ENCODE measurements around the gene PEX14.

Gene PEX14

GRCh38 chr1:10583641-10584040 is 108.9 kb downstream of the PEX14 start:
- in situ Hi-C loops (cut with HindIII; ENCODE audit: low sequenced_read_pairs), result no loop called here

GRCh38 chr1:10585242-10585641 is 110.5 kb downstream of the PEX14 start:
- in situ Hi-C loops (cut with HindIII; ENCODE audit: low sequenced_read_pairs), result loop anchor here (5.0 kb wide), 1 partner anchor 67 kb away; no protein-coding TSS in a partner anchor

GRCh38 chr1:10586125-10586524 is 111.4 kb downstream of the PEX14 start:
- in situ Hi-C loops (cut with HindIII; ENCODE audit: low sequenced_read_pairs), result loop anchor here (5.0 kb wide), 1 partner anchor 66 kb away; no protein-coding TSS in a partner anchor

DNA sequence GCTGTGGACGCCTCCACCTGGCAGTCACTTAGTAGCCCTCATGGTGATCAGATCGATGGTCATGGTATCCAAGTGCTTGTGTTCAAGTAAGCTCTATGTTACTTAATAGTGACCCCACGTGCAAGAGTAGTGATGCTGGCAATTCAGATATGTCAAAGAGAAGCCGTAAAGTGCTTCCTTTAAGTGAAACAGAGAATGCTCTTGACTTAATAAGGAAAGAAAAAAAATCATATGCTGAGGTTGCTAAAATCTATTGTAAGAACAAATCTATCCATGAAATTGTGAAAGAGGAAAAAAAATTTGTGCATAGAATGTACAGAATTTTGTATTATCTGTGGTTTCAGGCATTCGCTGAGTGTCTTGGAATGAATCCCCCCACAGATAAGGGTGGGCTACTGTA is 113.9 kb downstream of the PEX14 start:
- in situ Hi-C loops (cut with HindIII; ENCODE audit: low sequenced_read_pairs), result loop anchor here (5.0 kb wide), 1 partner anchor 64 kb away; no protein-coding TSS in a partner anchor

GRCh38 chr1:10589074-10589473 is 114.3 kb downstream of the PEX14 start:
- in situ Hi-C loops (cut with HindIII; ENCODE audit: low sequenced_read_pairs), result loop anchor here (5.0 kb wide), 1 partner anchor 63 kb away; no protein-coding TSS in a partner anchor

GRCh38 chr1:10591010-10591409 is 116.3 kb downstream of the PEX14 start:
- in situ Hi-C loops (cut with HindIII; ENCODE audit: low sequenced_read_pairs), result no loop called here

DNA sequence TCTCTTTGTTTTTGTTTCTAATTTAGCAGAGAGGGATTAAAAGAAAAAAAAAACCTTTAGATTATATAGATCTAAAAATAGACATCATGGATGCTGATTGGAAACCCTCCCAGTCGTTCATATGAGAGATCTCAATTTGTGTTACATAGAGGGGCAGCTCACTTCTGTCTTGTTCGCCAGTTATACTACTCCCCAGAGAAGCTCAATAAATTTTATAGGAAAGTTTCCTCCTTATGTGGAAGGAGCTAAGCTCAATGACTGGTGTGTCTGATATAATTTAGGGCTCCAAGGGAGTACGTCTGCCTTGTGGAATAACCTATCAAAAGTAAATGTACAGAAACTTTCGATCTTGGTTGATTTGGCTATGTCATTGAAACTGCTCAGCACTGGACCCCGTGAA is 117.6 kb downstream of the PEX14 start:
- in situ Hi-C loops (cut with HindIII; ENCODE audit: low sequenced_read_pairs), result no loop called here

DNA sequence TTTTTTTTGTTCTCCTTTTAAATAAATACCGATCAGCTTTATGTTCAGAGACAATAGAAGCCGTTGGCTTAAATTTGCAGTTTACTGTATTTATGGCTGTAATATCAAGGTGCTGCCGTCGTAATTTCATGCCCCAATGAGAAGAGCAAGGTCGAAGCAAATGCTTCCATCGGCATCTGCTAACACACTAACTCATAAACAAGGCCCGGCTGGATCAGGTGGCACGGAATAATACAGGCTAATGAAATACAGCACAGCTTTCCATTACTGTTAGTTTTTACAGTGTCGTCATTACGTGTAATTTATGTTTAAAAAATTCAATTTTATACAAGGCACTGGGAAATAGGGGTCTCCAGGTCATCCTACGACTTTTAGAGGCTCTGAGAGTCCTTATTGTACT is 119.0 kb downstream of the PEX14 start:
- in situ Hi-C loops (cut with HindIII; ENCODE audit: low sequenced_read_pairs), result no loop called here

- in situ Hi-C loops (cut with HindIII; ENCODE audit: low sequenced_read_pairs), result no loop called here
Observed at GRCh38 chr1:10594595-10595223, 120.0 kb downstream of the PEX14 start.

DNA sequence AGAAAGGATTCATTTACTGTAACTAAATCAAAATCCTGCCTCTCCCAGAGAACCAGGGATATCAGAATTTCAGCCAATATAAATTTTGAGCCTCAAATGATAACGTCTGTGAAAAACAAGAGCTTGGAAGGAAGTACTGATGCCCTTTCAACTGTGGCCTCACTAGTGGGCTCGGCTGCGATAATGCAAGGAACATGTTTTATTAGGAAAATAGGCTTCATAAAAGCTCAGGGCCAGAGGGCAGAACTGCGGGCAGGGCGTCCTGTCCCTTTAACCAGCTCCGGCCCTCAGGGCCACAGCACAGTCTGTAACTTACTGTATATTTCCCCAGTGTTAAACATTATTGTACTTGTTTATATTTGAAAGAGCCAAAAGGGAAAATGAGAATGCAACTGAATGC is 122.0 kb downstream of the PEX14 start:
- in situ Hi-C loops (cut with HindIII; ENCODE audit: low sequenced_read_pairs), result no loop called here

DNA sequence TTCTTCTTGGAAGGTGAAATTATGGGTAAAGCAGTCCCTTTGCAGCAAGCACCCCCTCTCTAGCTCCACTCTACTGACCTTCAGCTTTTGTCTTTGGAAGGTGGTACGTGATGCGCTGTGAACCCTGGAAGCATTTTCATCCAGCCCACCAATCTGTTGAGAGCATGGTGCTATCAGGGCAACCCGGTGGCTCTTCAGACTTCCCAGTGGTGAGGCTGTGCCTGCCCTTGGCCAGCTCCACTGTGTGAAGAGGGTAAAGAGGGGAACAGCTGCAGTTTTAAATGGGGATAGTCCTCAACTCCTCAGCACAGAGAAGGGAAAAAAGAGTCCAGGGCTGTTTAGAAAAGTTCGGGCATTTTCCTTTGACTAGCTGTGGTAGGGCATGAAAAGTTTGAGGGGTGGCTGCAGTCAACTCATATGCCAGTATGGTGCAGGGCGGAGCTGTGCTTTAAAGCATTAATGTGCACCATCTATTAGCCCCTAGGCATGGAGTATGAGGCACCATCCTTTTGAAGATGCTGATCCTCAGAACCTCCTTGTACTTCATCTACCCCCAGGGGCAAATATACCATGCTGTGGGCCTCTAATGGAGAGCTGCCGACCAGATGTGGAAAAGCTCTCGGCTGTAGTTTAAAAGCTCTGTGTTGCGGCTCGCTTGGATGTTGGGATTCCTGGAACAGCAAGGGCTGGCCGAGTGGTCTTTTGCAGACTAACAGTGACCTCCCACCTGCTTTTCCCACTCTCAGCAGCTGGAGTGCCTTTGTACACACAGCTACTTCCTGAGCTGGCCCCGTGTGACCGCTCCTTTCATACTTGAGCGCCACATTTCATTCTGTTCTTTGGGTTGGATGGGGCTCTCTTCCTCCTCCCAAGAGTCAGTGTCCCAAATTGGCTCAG is 123.0 kb downstream of the PEX14 start:
- in situ Hi-C loops (cut with HindIII; ENCODE audit: low sequenced_read_pairs), result no loop called here

GRCh38 chr1:10598389-10598702 is 123.6 kb downstream of the PEX14 start:
- in situ Hi-C loops (cut with HindIII; ENCODE audit: low sequenced_read_pairs), result no loop called here

DNA sequence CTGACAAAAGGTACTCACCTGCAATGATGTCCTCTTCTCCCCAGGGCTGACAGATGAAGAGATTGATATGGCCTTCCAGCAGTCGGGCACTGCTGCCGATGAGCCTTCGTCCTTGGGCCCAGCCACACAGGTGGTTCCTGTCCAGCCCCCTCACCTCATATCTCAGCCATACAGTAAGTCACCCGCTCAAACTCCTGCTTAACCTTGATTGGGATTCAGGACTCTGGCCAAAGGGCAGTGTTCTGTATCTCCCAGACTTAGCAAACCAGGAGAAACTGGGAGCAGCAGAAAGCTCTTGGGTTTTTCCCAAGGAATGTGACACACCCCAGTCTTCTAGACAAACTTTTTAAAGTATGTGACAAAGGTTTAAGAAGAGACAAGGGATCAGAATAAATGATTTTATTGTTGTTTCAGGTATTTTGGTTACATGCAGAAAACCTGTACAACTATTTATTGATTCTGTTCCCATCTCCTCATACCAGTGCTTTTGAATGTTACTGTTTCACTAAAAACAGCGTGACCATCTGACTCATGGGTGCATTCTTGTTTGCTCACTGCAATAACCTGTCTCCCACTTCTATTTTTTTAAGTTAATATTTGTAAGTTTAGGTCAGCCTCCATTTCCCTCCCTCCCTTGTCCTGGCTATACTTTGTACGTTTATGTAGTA is 124.6 kb downstream of the PEX14 start:
- in situ Hi-C loops (cut with HindIII; ENCODE audit: low sequenced_read_pairs), result no loop called here

DNA sequence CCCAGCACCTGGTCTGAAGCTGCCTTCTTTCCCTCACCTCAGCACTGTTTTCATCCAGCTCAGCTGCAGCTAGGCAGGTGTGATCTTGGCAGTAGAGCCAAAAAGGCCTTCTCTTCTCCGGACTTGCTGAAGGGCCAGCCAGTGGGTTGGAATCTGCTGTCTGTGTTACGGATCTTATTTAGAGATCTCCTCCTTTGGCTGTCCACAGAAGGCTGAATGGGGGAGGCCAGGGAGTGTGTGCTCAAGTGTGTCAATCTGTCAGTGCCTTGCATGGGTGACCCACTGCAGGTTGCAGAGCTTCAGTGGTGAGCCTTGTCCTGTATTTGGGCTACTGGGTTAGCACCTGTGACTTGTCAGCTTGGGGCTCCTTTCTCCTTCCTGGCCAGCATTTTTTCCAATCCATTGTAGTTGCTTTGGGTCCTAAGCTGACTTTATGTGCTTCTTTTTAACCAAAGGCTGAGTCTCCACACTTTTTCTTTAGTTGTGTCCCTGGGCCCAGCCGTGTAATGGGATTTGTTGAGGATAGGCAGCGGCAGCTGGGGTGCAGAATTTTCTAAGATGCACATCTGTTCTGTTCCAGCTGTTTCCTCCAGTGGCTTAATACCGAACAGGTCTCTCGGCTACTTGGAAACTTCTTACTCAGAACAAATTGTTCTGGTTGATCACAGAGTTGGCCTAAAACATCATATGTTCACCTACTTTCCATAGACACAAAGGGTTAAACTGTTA is 126.8 kb downstream of the PEX14 start:
- in situ Hi-C loops (cut with HindIII; ENCODE audit: low sequenced_read_pairs), result no loop called here

GRCh38 chr1:10602936-10603335 is 128.2 kb downstream of the PEX14 start:
- in situ Hi-C loops (cut with HindIII; ENCODE audit: low sequenced_read_pairs), result no loop called here

DNA sequence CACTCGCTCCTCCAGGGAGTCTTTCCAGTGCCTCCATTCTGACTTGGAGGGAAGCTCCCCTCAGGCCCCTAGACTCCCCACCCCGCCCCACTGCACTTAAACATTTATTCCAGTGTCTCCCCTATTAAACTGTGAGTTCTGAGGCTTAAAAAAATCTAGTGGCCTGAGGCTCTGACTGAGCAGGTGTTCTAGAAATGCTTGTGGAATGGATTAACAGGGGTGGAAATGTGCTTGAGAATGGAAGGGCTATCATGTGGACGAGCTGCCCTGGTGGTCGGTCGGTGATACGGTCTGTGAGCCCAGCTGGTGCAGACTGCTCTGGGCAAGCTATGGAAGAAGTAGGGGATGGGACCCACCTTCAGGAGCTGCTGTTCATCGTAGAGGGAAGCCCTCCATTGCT is 130.2 kb downstream of the PEX14 start:
- in situ Hi-C loops (cut with HindIII; ENCODE audit: low sequenced_read_pairs), result no loop called here

GRCh38 chr1:10606064-10606463 is 131.3 kb downstream of the PEX14 start:
- in situ Hi-C loops (cut with HindIII; ENCODE audit: low sequenced_read_pairs), result no loop called here

DNA sequence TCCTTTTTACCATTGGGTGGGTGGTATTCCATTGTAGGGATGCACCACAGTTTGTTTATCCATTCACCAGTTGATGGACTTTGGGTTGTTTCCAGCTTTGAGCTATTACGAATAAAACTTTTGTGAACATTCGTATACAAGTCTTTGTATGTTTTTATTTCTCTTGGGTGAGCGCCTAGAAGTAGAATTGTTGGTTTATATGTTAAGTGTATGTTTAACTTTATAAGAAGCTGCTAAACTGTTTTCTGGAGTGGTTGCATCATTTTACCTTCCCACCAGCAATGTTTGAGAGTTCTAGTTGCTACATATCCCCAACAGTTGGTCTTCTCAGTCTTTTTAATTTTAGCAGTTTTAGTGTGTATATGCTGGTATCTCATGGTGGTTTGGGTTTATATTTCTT is 132.5 kb downstream of the PEX14 start:
- in situ Hi-C loops (cut with HindIII; ENCODE audit: low sequenced_read_pairs), result no loop called here

- in situ Hi-C loops (cut with HindIII; ENCODE audit: low sequenced_read_pairs), result no loop called here
Observed at GRCh38 chr1:10608690-10609089, 133.9 kb downstream of the PEX14 start.

DNA sequence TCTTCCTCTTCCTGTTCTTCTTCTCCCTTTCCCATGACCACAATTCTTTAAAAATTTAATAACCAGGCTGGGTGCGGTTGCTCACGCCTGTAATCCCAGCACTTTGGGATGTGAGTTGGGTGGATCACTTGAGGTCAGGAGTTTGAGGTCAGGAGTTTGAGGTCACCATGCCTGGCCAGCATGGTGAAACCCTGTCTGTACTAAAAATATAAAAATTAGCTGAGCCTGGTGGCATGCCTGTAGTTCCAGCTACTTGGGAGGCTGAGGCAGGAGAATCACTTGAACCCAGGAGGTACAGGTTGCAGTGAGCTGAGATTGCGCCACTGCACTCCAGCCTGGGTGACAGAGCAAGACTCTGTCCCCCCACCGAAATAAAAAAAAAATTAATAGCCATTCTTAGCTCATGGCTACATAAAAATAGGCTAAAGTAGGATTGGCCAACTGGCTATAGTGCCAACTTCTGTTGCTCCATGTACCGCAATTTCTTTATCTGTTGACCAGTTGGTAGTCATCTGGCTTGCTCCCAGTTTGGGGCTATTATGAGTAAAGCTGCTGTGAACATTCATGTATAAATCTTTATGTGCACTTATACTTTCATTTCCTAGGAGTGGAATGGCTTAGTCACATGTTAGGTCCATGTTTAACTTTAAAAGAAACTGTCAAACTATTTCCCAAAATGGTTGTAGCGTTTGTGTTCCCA is 136.3 kb downstream of the PEX14 start:
- in situ Hi-C loops (cut with HindIII; ENCODE audit: low sequenced_read_pairs), result loop anchor here (5.0 kb wide), 1 partner anchor 51 kb away; no protein-coding TSS in a partner anchor
